SK-N-SH (cell line): Measurements from ENCODE around the gene AASS. TPM values are rescaled to one million over a fixed set of nuclear protein-coding genes. Genes with fewer than 3 reads are reported as not detected.

ENCODE experiments used
- CTCF ChIA-PET: fragments of 300-600, 350-600 bp; formaldehyde crosslinking; extraction: SDS; loops from one replicate; lab custom pipeline; 2021; lab: Yijun Ruan, JAX
- POLR2A ChIA-PET: fragments of 350-600 bp; sonication (Branson Sonifier 250); formaldehyde crosslinking; extraction: SDS; loops from one replicate; lab custom pipeline; 2020; ENCODE audit warnings: antibody characterized with exemption, inconsistent platforms; lab: Yijun Ruan, JAX
- DNase-seq: peaks from one replicate; pipeline ENCODE4 v3.0.0; 2012
- H2AFZ ChIP-seq: fragments of 200-600 bp; sonication (generic); 2 replicates; pipeline ENCODE4 v1.8.1; 2016; ENCODE audit warnings: antibody characterized with exemption, mild to moderate bottlenecking, low read depth
- H3F3A ChIP-seq: fragments of 200-600 bp; sonication (generic); replicated peaks from 2 replicates; pipeline ENCODE3; 2016; ENCODE audit warnings: antibody characterized with exemption, mild to moderate bottlenecking; ENCODE audit not compliant: insufficient read depth
- H3K27ac ChIP-seq, 2 experiments: fragments of 200-500 bp in 1 of 2; fragments of 200-600 bp in 1 of 2; sonication (Bioruptor generic) in 1 of 2; sonication (generic), shearing (Covaris generic) in 1 of 2; 2 replicates each; pipeline versions ENCODE4 v1.5.1 to v1.6.1; 2014 to 2016; ENCODE audit warnings: low read depth in 2 of 2, inconsistent platforms in 1 of 2, low read length in 1 of 2, mild to moderate bottlenecking in 1 of 2, mixed read lengths in 1 of 2
- H3K27me3 ChIP-seq: fragments of 200-600 bp; sonication (generic), shearing (Covaris generic); 2 replicates; pipeline ENCODE4 v1.6.1; 2016; ENCODE audit warnings: mixed run types; ENCODE audit not compliant: insufficient read depth
- H3K36me3 ChIP-seq, 2 experiments: fragments of 200-500 bp in 1 of 2; fragments of 200-600 bp in 1 of 2; sonication (Bioruptor generic) in 1 of 2; sonication (generic) in 1 of 2; replicated peaks in 1 of 2; 2 replicates each; pipeline versions ENCODE3 to v1.5.1; 2014 to 2016; ENCODE audit warnings: low read length in 1 of 2, mild to moderate bottlenecking in 1 of 2; ENCODE audit not compliant: insufficient read depth in 2 of 2, control insufficient read depth in 1 of 2
- H3K4me1 ChIP-seq, 2 experiments: fragments of 200-500 bp in 1 of 2; fragments of 200-600 bp in 1 of 2; sonication (Bioruptor generic) in 1 of 2; sonication (generic), shearing (Covaris generic) in 1 of 2; 2 replicates each; pipeline versions ENCODE4 v1.5.1 to v1.6.1; 2014 to 2016; ENCODE audit warnings: low read depth in 1 of 2, low read length in 1 of 2, mixed run types in 1 of 2; ENCODE audit not compliant: insufficient read depth in 2 of 2, control insufficient read depth in 1 of 2
- H3K4me2 ChIP-seq: fragments of 200-600 bp; sonication (generic), shearing (Covaris generic); 2 replicates; pipeline ENCODE4 v1.6.1; 2017; ENCODE audit warnings: mixed run types
- H3K4me3 ChIP-seq, 2 experiments: fragments of 200-500 bp in 1 of 2; fragments of 200-600 bp in 1 of 2; sonication (Bioruptor generic) in 1 of 2; sonication (generic), shearing (Covaris generic) in 1 of 2; 2 replicates each; pipeline versions ENCODE4 v1.5.1 to v1.8.1; 2014 to 2016; ENCODE audit warnings: low read depth in 2 of 2, inconsistent platforms in 1 of 2, low read length in 1 of 2, mild to moderate bottlenecking in 1 of 2, mixed read lengths in 1 of 2, moderate library complexity in 1 of 2
- H3K79me2 ChIP-seq: fragments of 200-600 bp; sonication (generic); 2 replicates; pipeline ENCODE4 v1.8.1; 2017; ENCODE audit warnings: mild to moderate bottlenecking; ENCODE audit not compliant: insufficient read depth
- H3K9ac ChIP-seq: fragments of 200-600 bp; sonication (generic); 2 replicates; pipeline ENCODE4 v1.6.1; 2017; ENCODE audit warnings: mixed run types
- H3K9me2 ChIP-seq: fragments of 200-600 bp; sonication (generic); 2 replicates; pipeline ENCODE4 v1.6.1; 2017; ENCODE audit warnings: mixed run types
- H3K9me3 ChIP-seq: fragments of 200-600 bp; sonication (generic); 2 replicates; pipeline ENCODE4 v1.6.1; 2017; ENCODE audit warnings: mixed run types, mild to moderate bottlenecking, moderate library complexity
- H4K20me1 ChIP-seq: fragments of 200-600 bp; sonication (generic); 2 replicates; pipeline ENCODE4 v1.6.1; 2017; ENCODE audit warnings: mild to moderate bottlenecking, mixed run types; ENCODE audit not compliant: insufficient read depth
- CHD2 ChIP-seq: fragments of 150-350 bp; IDR thresholded peaks from 2 replicates; pipeline ENCODE4 v1.6.1; 2018; ENCODE audit warnings: low read length; ENCODE audit not compliant: partially characterized antibody
- ELF1 ChIP-seq: IDR thresholded peaks from 2 replicates; pipeline ENCODE4 v1.4.0; 2012
- EP300 ChIP-seq, 2 experiments: IDR thresholded peaks; 2 replicates each; pipeline versions ENCODE4 v1.4.0 to v1.6.1; 2012; ENCODE audit warnings: borderline replicate concordance in 1 of 2, low read depth in 1 of 2, low read length in 1 of 2
- FOXM1 ChIP-seq: IDR thresholded peaks from 2 replicates; pipeline ENCODE4 v1.4.0; 2012; ENCODE audit warnings: low read depth, mild to moderate bottlenecking
- GABPA ChIP-seq: IDR thresholded peaks from 2 replicates; pipeline ENCODE4 v1.4.0; 2012; ENCODE audit warnings: low read depth, mild to moderate bottlenecking
- GATA2 ChIP-seq: sonication (generic); formaldehyde crosslinking; IDR thresholded peaks from 2 replicates; pipeline ENCODE4 v1.5.0; 2020; ENCODE audit warnings: mild to moderate bottlenecking, missing genetic modification reagents
- JUND ChIP-seq: IDR thresholded peaks from 2 replicates; pipeline ENCODE4 v1.4.0; 2012
- MEF2A ChIP-seq: IDR thresholded peaks from 2 replicates; pipeline ENCODE4 v1.4.0; 2012; ENCODE audit warnings: low read depth, borderline replicate concordance
- NRF1 ChIP-seq: IDR thresholded peaks from 2 replicates; pipeline ENCODE4 v1.6.1; 2012; ENCODE audit warnings: low read depth, mild to moderate bottlenecking, low read length
- POLR2AphosphoS5 ChIP-seq: IDR thresholded peaks from 2 replicates; pipeline ENCODE4 v1.6.1; 2012; ENCODE audit warnings: low read depth, low read length
- RAD21 ChIP-seq: IDR thresholded peaks from 2 replicates; pipeline ENCODE4 v1.6.1; 2012; ENCODE audit warnings: mild to moderate bottlenecking, low read length
- RCOR1 ChIP-seq: fragments of 150-350 bp; IDR thresholded peaks from 2 replicates; pipeline ENCODE4 v1.6.1; 2017; ENCODE audit warnings: antibody characterized with exemption, low read length
- RFX5 ChIP-seq: IDR thresholded peaks from 2 replicates; pipeline ENCODE4 v1.6.1; 2012; ENCODE audit warnings: mild to moderate bottlenecking, improper control_type of control experiment, low read length
- SIN3A ChIP-seq: IDR thresholded peaks from 2 replicates; pipeline ENCODE4 v1.6.1; 2012; ENCODE audit warnings: low read depth, mild to moderate bottlenecking, low read length, moderate library complexity, borderline replicate concordance
- SMC3 ChIP-seq: IDR thresholded peaks from 2 replicates; pipeline ENCODE4 v1.6.1; 2012; ENCODE audit warnings: low read depth, low read length, improper control_type of control experiment
- TCF12 ChIP-seq: IDR thresholded peaks from 2 replicates; pipeline ENCODE4 v1.4.0; 2012
- TEAD4 ChIP-seq: IDR thresholded peaks from 2 replicates; pipeline ENCODE4 v1.4.0; 2012; ENCODE audit warnings: mild to moderate bottlenecking, borderline replicate concordance; ENCODE audit not compliant: insufficient read depth
- WGBS: methylation state at CpG from one replicate; pipeline ENCODE4 v1.1.6; 2017; ENCODE audit warnings: low lambda C conversion rate; 5-methylcytosine and 5-hydroxymethylcytosine counted together
- polyA plus RNA-seq, 3 experiments: library from polyadenylated mRNA; depleted of rRNA; stranded (reverse); fragments of >200 nt; gene quantifications; 2 replicates each; pipeline ENCODE4 v1.2.3, GENCODE V29; 2012
- TF ChIP-seq, protein P1 (sequence below): fragments of 150-350 bp; IDR thresholded peaks from 2 replicates; pipeline ENCODE4 v1.6.1; 2017; ENCODE audit warnings: antibody characterized with exemption, low read length, low read depth, borderline replicate concordance
- TF ChIP-seq, protein P2 (sequence below): fragments of 150-350 bp; IDR thresholded peaks from 2 replicates; pipeline ENCODE4 v1.6.1; 2016; ENCODE audit warnings: mild to moderate bottlenecking, low read depth, low read length
- TF ChIP-seq, protein P3 (sequence below): IDR thresholded peaks from 2 replicates; pipeline ENCODE4 v1.4.0; 2012; ENCODE audit warnings: low read depth, borderline replicate concordance

AASS gene
- polyA plus RNA-seq, 1 of the 3 experiments (the other 2 are of a cell fraction), result 0.92 TPM

DNA sequence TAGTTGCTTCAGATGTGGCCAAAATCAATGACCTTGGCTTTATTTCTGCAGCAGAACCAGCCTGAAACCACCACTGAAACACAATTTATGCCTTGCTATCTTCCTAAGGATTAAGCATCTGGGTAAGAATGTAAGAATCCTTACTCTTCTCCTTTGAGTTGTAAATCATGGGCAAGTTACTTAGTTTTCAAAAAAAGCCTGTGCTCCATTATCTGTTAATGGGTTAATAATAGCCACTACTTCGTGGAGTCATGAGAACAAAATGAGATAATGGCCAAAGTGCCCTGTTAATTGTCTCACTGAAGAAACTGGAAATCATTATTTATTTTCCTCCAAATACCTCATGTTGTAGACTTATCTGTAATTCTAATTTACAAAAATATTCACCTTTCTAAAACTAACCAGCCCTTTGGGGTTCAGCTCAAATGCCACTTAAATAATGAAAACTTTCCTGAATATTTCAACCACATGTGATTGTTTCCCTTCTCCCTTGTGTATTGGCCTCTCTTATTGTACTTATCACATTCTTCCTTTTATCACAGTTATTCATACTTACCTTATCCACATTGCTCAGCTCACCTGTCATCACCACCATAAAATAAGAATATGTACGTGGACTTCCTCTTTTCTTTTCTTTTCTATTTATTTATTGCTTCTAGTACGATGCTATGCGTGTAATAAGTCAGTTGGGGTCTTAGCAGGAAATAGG lies 2.0 kb upstream of the AASS start (continued):
- no peak for TF ChIP-seq RAD21
- TF ChIP-seq TCF12, result no peak
- TF ChIP-seq GATA2 (CRISPR knock-in tag), result no peak
- no peak for TF ChIP-seq GABPA
- TF ChIP-seq SIN3A, result no peak
- TF ChIP-seq RCOR1, result no peak

DNA sequence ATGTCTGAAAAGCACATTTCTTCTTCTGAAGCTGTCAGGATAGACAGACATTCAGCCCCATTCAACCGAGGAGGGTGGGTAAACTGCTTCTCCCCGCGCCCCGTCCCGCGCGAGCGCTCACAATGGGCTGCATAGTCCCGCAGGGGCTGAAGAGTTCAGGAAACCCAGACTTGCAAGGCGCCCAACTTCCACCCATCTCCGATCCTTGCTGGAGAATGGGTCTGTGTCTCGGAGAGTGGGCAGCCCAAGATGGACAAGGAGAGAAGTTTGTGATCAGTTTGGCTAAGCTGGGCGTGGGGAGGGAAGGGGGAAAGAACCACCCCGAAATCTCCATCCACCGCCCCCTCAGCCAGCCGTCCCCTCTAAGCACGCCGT lies 686 bp downstream of the AASS start:
- no peaks in the 10 kb centered on the region for H3K9me3 ChIP-seq
- peak overlapping the region; percentile 49; the same call in 1 of the 2 replicates for H3K9ac ChIP-seq
- H3K9me2 ChIP-seq, result no peaks in the 10 kb centered on the region
- no peaks in the 10 kb centered on the region for H3K79me2 ChIP-seq
- H2AFZ ChIP-seq, result peak overlapping the region; percentile 99
- H3K27me3 ChIP-seq, result peaks cover 20% of the 10 kb centered on the region; the same call in 1 of the 2 replicates
- peaks cover 0 to 11% of the 10 kb centered on the region in 2 experiments; a peak in 1 of 4 replicates for H3K4me1 ChIP-seq
- H3K36me3 ChIP-seq, result no peaks in the 10 kb centered on the region
- DNase-seq, result peak; percentile 26
- TF ChIP-seq TEAD4 (no peak), RCOR1 (no peak), NRF1 (no peak), TCF12 (no peak), EP300 (IDR thresholded peaks at IDR 0.05; ENCODE audit: borderline replicate concordance in 1 of 2, low read depth in 1 of 2, low read length in 1 of 2) (no peak), RAD21 (no peak), ELF1 (no peak), CHD2 (no peak), GABPA (no peak), RFX5 (no peak), POLR2AphosphoS5 (no peak), GATA2 (CRISPR knock-in tag) (no peak), MEF2A (no peak), SMC3 (no peak), FOXM1 (no peak), JUND (no peak)
- TF ChIP-seq, protein P1, sequence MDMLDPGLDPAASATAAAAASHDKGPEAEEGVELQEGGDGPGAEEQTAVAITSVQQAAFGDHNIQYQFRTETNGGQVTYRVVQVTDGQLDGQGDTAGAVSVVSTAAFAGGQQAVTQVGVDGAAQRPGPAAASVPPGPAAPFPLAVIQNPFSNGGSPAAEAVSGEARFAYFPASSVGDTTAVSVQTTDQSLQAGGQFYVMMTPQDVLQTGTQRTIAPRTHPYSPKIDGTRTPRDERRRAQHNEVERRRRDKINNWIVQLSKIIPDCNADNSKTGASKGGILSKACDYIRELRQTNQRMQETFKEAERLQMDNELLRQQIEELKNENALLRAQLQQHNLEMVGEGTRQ, result no peak
- TF ChIP-seq, protein P2, sequence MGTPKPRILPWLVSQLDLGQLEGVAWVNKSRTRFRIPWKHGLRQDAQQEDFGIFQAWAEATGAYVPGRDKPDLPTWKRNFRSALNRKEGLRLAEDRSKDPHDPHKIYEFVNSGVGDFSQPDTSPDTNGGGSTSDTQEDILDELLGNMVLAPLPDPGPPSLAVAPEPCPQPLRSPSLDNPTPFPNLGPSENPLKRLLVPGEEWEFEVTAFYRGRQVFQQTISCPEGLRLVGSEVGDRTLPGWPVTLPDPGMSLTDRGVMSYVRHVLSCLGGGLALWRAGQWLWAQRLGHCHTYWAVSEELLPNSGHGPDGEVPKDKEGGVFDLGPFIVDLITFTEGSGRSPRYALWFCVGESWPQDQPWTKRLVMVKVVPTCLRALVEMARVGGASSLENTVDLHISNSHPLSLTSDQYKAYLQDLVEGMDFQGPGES, result no peak
- TF ChIP-seq, protein P3, sequence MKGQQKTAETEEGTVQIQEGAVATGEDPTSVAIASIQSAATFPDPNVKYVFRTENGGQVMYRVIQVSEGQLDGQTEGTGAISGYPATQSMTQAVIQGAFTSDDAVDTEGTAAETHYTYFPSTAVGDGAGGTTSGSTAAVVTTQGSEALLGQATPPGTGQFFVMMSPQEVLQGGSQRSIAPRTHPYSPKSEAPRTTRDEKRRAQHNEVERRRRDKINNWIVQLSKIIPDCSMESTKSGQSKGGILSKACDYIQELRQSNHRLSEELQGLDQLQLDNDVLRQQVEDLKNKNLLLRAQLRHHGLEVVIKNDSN, result no peak
- H3F3A ChIP-seq, result no peaks in the 10 kb centered on the region
- peak overlapping the region; percentile 74 to 94 for H3K4me3 ChIP-seq
- no peaks in the 10 kb centered on the region for H4K20me1 ChIP-seq
- 8% methylated on average over 18 of the region's 18 CpGs for whole genome bisulfite sequencing
- CTCF ChIA-PET, result no interaction called here
- H3K27ac ChIP-seq, result no peak overlapping the region
- POLR2A ChIA-PET, result no interaction called here
- H3K4me2 ChIP-seq, result peak overlapping the region; percentile 98
